ENCODE measurements around the gene HTRA1.

- TF ChIP-seq CTCF (IDR thresholded peaks at IDR 0.05) (no peak), POLR2A (IDR thresholded peaks at IDR 0.05) (no peak)
These were observed 51.7 kb downstream of the HTRA1 start for GRCh38 chr10:122513053-122513452.
